Breast epithelium (tissue), 3 donors: ENCODE data around the gene OR2F2.

Experiments
- POLR2A ChIP-seq: fragments of 450-650 bp; IDR thresholded peaks from one replicate; pipeline ENCODE4 v1.6.1; 2016; ENCODE audit warnings: antibody characterized with exemption, mild to moderate bottlenecking, moderate library complexity
- POLR2AphosphoS5 ChIP-seq, 3 donors: sonication (generic); formaldehyde crosslinking; IDR thresholded peaks; one replicate each; pipeline ENCODE4 v1.6.1; 2017; ENCODE audit warnings: antibody characterized with exemption in 3 of 3
- TF ChIP-seq, protein P1 (sequence below), 3 donors: fragments of 450-650 bp; IDR thresholded peaks; one replicate each; pipeline ENCODE4 v1.5.1; 2016 to 2017; ENCODE audit warnings: antibody characterized with exemption in 3 of 3, mild to moderate bottlenecking in 3 of 3, moderate library complexity in 3 of 3

- TF ChIP-seq, protein P1, sequence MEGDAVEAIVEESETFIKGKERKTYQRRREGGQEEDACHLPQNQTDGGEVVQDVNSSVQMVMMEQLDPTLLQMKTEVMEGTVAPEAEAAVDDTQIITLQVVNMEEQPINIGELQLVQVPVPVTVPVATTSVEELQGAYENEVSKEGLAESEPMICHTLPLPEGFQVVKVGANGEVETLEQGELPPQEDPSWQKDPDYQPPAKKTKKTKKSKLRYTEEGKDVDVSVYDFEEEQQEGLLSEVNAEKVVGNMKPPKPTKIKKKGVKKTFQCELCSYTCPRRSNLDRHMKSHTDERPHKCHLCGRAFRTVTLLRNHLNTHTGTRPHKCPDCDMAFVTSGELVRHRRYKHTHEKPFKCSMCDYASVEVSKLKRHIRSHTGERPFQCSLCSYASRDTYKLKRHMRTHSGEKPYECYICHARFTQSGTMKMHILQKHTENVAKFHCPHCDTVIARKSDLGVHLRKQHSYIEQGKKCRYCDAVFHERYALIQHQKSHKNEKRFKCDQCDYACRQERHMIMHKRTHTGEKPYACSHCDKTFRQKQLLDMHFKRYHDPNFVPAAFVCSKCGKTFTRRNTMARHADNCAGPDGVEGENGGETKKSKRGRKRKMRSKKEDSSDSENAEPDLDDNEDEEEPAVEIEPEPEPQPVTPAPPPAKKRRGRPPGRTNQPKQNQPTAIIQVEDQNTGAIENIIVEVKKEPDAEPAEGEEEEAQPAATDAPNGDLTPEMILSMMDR (IDR thresholded peaks at IDR 0.05), result no peak
- TF ChIP-seq POLR2AphosphoS5 (IDR thresholded peaks at IDR 0.05) (no peak), POLR2A (no peak)
These were observed 45.9 kb downstream of the OR2F2 start for GRCh38 chr7:143980746-143981510.
